Ishikawa (cell line): ENCODE measurements around the gene CHD9NB.
A peak's percentile ranks its signal among the peaks of the same experiment; 100 is the strongest.

ENCODE experiments used
- CEBPB ChIP-seq: IDR thresholded peaks from 2 replicates; pipeline ENCODE4 v1.6.1; 2012
- CREB1 ChIP-seq: IDR thresholded peaks from 2 replicates; pipeline ENCODE4 v1.6.1; 2012; ENCODE audit warnings: low read depth
- EGR1 ChIP-seq: IDR thresholded peaks from 2 replicates; pipeline ENCODE4 v1.6.1; 2012
- EP300 ChIP-seq: IDR thresholded peaks from 2 replicates; pipeline ENCODE4 v1.6.1; 2012; ENCODE audit warnings: borderline replicate concordance
- FOXM1 ChIP-seq: IDR thresholded peaks from 2 replicates; pipeline ENCODE4 v1.6.1; 2012; ENCODE audit warnings: low read depth, borderline replicate concordance
- NFIC ChIP-seq: IDR thresholded peaks from 2 replicates; pipeline ENCODE4 v1.6.1; 2012
- RAD21 ChIP-seq: IDR thresholded peaks from 2 replicates; pipeline ENCODE4 v1.6.1; 2012; ENCODE audit warnings: low read depth
- TAF1 ChIP-seq: IDR thresholded peaks from 2 replicates; pipeline ENCODE4 v1.6.1; 2012; ENCODE audit warnings: low read depth, mild to moderate bottlenecking
- TCF12 ChIP-seq: IDR thresholded peaks from 2 replicates; pipeline ENCODE4 v1.6.1; 2012; ENCODE audit warnings: low read depth
- TEAD4 ChIP-seq: IDR thresholded peaks from 2 replicates; pipeline ENCODE4 v1.6.1; 2012
- YY1 ChIP-seq: IDR thresholded peaks from 2 replicates; pipeline ENCODE4 v1.6.1; 2012; ENCODE audit warnings: low read depth
- ZBTB7A ChIP-seq: IDR thresholded peaks from 2 replicates; pipeline ENCODE4 v1.6.1; 2012; ENCODE audit warnings: low read depth
- TF ChIP-seq, protein P1 (sequence below): IDR thresholded peaks from 2 replicates; pipeline ENCODE4 v1.6.1; 2012; ENCODE audit warnings: low read depth, mild to moderate bottlenecking
- TF ChIP-seq, protein P2 (sequence below): IDR thresholded peaks from 2 replicates; pipeline ENCODE4 v1.6.1; 2012
- TF ChIP-seq, protein P3 (sequence below): IDR thresholded peaks from 2 replicates; pipeline ENCODE4 v1.6.1; 2012

CHD9NB gene

DNA sequence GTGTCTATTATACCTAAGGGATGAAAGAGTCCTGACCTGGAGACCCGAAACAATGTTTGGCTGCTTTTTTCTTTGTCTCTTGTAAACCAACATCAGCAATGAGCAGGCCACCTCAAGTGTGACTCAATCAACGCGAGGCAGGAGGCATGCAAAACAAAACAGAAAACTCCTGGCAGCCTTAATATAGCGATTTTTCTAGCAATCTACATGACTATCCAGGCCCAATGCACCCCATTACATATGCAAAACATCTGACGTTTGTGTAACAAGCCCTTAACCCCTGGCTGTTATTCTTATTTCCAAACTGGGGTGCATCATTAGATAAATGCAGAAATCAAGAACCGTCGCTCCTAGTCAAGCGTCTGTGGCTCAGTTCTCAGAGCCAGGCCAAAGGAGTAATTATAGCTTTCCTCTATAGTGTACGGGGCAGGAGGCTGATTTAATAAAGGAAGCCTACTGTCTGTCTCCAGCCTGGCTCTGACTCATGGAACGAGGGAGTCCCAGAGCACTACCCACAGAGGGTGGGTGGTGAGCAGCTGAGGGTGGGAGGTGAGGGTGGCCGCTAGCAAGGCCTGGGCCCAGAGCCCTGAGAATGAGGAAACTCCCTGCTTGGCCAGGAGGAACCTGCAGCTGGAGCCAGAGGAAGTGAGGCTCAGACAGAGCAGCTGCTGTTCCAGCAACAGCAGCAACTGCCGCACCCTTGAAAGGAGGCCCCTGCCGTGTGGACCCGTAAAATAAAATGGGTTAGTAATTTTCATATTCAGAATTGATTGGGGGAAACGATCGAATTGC lies 46.0 kb upstream of the CHD9NB start:
- TF ChIP-seq TEAD4 (no peak), YY1 (no peak), ZBTB7A (no peak), EGR1 (no peak), TCF12 (no peak), FOXM1 (no peak), EP300 (no peak), CEBPB (no peak), TAF1 (no peak), CREB1 (no peak), RAD21 (no peak), NFIC (no peak)
- TF ChIP-seq, protein P1, sequence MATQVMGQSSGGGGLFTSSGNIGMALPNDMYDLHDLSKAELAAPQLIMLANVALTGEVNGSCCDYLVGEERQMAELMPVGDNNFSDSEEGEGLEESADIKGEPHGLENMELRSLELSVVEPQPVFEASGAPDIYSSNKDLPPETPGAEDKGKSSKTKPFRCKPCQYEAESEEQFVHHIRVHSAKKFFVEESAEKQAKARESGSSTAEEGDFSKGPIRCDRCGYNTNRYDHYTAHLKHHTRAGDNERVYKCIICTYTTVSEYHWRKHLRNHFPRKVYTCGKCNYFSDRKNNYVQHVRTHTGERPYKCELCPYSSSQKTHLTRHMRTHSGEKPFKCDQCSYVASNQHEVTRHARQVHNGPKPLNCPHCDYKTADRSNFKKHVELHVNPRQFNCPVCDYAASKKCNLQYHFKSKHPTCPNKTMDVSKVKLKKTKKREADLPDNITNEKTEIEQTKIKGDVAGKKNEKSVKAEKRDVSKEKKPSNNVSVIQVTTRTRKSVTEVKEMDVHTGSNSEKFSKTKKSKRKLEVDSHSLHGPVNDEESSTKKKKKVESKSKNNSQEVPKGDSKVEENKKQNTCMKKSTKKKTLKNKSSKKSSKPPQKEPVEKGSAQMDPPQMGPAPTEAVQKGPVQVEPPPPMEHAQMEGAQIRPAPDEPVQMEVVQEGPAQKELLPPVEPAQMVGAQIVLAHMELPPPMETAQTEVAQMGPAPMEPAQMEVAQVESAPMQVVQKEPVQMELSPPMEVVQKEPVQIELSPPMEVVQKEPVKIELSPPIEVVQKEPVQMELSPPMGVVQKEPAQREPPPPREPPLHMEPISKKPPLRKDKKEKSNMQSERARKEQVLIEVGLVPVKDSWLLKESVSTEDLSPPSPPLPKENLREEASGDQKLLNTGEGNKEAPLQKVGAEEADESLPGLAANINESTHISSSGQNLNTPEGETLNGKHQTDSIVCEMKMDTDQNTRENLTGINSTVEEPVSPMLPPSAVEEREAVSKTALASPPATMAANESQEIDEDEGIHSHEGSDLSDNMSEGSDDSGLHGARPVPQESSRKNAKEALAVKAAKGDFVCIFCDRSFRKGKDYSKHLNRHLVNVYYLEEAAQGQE: no peak
- TF ChIP-seq, protein P2, sequence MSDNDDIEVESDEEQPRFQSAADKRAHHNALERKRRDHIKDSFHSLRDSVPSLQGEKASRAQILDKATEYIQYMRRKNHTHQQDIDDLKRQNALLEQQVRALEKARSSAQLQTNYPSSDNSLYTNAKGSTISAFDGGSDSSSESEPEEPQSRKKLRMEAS: no peak
- TF ChIP-seq, protein P3, sequence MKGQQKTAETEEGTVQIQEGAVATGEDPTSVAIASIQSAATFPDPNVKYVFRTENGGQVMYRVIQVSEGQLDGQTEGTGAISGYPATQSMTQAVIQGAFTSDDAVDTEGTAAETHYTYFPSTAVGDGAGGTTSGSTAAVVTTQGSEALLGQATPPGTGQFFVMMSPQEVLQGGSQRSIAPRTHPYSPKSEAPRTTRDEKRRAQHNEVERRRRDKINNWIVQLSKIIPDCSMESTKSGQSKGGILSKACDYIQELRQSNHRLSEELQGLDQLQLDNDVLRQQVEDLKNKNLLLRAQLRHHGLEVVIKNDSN: no peak

DNA sequence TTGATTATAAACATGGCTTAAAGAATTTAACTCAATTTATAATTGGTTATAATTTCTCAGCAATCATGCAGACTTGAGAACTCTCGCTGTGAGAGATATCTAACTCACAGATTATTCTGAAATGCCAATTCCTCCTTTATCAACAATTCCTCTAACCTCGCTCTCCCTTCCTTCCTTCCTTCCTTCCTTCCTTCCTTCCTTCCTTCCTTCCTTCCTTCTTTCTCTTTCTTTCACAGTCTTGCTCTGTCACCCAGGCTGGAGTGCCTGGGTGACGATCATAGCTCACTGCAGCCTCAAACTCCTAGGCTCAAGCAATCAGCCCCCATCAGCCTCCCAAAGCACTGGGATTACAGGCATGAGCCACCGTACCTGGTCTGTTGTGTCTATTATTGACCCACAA lies 44.5 kb upstream of the CHD9NB start:
- TF ChIP-seq, protein P2: no peak
- TF ChIP-seq, protein P3: no peak
- TF ChIP-seq, protein P1: no peak
- TF ChIP-seq FOXM1 (no peak), ZBTB7A (no peak)

DNA sequence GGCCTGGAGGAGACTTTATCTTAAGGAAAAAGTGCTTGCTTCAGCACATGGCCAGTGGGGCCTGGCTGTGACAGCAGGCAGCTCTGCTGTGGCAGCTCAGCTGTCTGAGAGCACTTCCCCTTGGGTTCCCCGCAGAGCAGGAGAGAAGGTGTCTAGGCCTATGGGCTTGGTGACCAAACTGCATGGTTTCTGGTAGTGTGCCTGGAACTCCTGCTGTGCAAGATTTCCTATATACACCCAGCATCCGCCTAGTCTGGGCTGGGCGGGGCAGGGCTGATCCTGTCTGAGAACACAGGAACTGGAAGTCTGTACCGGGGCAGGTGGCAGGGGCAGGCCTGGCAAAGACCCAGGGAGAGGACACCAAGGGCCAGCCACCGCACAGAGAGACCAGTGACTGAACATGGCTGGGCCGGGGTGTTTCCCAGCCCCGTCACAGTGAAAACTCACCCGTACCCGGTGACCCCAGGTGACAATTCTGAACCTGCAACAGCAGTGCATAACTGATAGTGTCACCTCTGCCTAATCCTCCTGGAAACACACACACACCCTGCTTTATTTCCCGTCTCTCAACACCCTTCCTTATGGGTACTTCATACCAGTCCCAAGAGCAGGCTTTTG lies 41.4 kb upstream of the CHD9NB start:
- TF ChIP-seq TCF12: peak; percentile 94
- TF ChIP-seq CREB1: no peak
- TF ChIP-seq, protein P1: no peak
- TF ChIP-seq, protein P3: peak; percentile 43; the same call in 1 of the 2 replicates
- peak; percentile 32; the same call in 1 of the 2 replicates for TF ChIP-seq YY1
- peak; percentile 94 for TF ChIP-seq EP300
- TF ChIP-seq TAF1: 0 out of 2 replicates have a peak, but pooled peaks have one; percentile 26
- peak; percentile 75 for TF ChIP-seq TEAD4
- no peak for TF ChIP-seq ZBTB7A
- TF ChIP-seq NFIC: peak; percentile 91
- peak; percentile 28 for TF ChIP-seq RAD21
- TF ChIP-seq, protein P2: peak; percentile 77
- TF ChIP-seq FOXM1: peak; percentile 87
